Activated CD8-positive, alpha-beta memory T cell treated with anti-CD3 and anti-CD28 coated beads for 36 hours (primary cell): ENCODE data around the gene RPS8. TPM values are rescaled to one million over a fixed set of nuclear protein-coding genes. Genes with fewer than 3 reads are reported as not detected.
"Not testable (repeated sequence)": the region's sequence is repeated elsewhere in the genome, so short reads cannot be mapped to it uniquely, and the experiment has no call there.

ENCODE experiments used
- CTCF ChIA-PET: fragments of 350-600 bp; sonication (Branson Sonifier 250); formaldehyde crosslinking; loops from one replicate; lab custom pipeline; 2021; ENCODE audit warnings: antibody characterized with exemption; lab: Charles Lee
- POLR2A ChIA-PET: fragments of 350-600 bp; sonication (Branson Sonifier 250); formaldehyde crosslinking; loops from one replicate; lab custom pipeline; 2021; ENCODE audit warnings: antibody characterized with exemption; lab: Charles Lee
- total RNA-seq, 2 experiments: library from RNA; stranded (reverse); gene quantifications; one replicate each; pipeline ENCODE4 v1.2.3, GENCODE V29; 2021

RPS8 gene
- 1,000 to 10,000 TPM; 2,525 to 2,551 TPM for total RNA-seq

DNA sequence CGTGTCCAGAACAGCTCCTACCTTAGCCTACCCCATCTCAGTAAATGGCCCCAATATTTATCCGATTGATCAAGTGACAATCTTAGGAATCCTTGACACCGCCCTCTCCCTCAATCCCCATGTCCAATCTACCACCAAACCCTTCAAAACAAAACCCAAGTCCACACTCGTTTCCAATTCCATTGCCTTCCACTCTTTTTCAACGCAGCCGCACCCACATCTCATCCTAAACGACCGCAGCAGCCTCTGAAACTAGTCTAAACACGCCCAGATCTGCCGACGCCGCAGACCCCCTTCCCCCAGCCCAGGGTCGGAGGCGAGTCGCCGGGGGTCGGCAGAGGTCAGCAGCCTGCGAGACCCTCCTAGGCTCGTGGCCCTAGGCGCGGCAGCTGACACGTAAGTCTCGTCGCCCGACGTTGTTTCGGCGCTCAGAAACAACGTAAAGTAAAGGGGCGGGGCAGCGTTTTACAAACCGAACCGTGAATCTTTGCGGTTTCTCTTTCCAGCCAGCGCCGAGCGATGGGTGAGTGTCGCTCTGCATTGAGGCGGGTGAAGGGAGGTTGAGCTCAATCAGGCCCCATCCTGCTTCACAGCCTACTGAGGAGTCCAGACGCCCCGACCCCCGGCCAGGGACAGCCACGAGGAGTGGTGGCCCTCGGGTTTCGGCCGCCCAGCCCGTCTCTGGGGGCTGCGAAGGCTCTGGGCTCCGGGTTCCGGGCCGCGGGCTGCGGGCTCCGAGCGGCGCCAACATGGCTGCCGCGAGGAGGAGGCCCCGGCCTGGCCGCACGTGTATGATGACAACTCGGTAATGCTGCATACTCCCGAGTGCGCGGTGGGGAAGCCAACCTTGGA is at the start of gene RPS8:
RPS8 (plus strand) TSS at position 463 of the 852 bp plus-strand sequence; CDS start at position 520, 57 bp downstream.
- POLR2A ChIA-PET: interaction anchor here (0.8 to 3.8 kb wide), 16 partner anchors 9 to 528 kb away, joined by 3 to 30 read pairs (median 6); partner anchors contain the start of genes BTBD19, HECTD3, PLK3 and RNU5D-1
- CTCF ChIA-PET: interaction anchor here (0.8 to 2.5 kb wide), 9 partner anchors 9 to 47 kb away, joined by 3 to 16 read pairs (median 6); partner anchors contain the start of genes BTBD19, PLK3 and RNU5D-1

DNA sequence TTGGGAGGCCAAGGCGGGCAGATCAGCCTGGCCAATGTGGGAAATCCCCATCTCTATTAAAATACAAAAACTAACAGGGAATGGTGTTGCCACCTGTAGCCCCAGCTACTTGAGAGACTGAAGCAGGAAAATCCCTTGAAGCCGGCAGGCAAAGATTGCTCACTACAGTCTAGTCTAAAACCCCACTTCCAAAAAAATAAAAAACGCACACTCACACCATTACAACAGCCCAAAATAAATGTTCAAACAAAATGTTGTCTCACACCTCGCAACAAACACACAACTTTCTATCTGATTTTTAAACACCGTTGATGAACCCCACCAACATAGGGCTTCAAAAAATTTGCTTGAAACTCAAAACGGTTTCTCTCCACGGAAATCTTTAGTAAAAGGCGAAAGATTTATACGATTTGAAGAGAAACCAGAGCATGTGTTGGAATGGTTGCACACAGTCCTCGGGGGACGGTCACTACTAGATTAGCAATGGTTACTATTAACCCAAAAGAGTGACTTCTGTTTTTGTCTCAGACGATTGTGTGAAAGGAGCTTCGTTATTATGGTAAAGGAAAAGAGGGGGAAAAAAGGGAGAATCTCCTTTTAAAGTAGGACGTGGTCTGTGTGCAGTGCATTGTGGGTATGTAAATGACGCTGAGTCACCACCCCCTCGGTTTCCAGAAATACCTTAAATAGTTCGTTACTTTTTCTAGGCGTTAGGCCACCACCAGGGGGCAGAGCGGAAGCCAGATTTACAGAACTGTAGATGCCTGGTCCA is 44.4 kb upstream of the RPS8 start, which contains the start of gene RNU5D-1:
RNU5D-1 (minus strand) TSS at position 430 of the 772 bp plus-strand sequence.
- ChIA-PET POLR2A (interaction anchor here (0.6 to 4.9 kb wide), 31 partner anchors 8 to 610 kb away, joined by 3 to 153 read pairs (median 5); partner anchors contain the start of genes ARMH1, BTBD19, DYNLT4 and EIF2B3), CTCF (interaction anchor here (0.9 to 4.0 kb wide), 20 partner anchors 9 to 761 kb away, joined by 3 to 38 read pairs (median 4); partner anchors contain the start of genes BEST4, BTBD19, KIF2C and PLK3)

- POLR2A ChIA-PET: interaction anchor here (1.2 to 4.9 kb wide), 2 partner anchors 12 to 86 kb away, joined by 3 to 153 read pairs; no protein-coding TSS in a partner anchor
- CTCF ChIA-PET: interaction anchor here (4.0 kb wide), 1 partner anchor 42 kb away, joined by 16 read pairs; the partner anchor contains the start of gene RPS8
These were observed 42.0 kb upstream of the RPS8 start for GRCh38 chr1:44733365-44733764.

DNA sequence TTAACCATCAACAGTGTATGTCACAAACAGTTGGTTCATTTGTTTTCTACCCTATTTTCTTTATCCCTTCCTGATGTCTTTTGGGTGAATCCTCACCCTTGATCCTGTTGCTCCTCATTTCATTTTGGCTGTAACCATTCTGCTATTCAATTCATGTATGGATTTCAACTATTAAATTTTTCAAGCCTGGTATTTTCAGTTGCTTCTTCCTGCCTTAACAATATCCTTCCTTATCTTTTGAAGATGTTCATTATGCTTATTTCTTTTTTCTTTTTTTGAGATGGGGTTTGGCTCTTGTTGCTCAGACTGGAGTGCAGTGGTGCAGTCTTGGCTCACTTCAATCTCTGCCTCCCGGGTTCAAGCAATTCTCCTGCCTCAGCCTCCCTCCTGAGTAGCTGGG is 41.6 kb upstream of the RPS8 start:
- POLR2A ChIA-PET: interaction anchor here (4.9 kb wide), 1 partner anchor 12 kb away, joined by 153 read pairs; no protein-coding TSS in a partner anchor
- CTCF ChIA-PET: no interaction called here

DNA sequence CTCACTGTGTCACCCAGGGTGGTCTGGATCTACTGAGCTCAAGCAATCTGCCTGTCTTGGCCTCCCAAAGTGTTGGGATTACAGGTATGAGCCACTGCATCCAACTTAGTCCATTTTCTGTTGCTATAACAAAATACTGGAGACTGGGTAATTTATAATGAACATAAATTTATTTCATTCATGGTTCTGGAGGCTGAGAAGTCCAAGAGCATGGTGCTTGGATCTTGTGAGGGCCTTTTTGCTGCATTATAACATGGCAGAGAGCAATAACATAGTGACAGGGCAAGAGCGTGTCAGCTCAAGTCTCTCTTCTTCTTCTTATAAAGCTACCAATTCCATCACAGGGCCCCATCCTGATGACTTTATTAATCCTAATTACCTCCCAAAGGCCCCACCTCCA is 39.3 kb upstream of the RPS8 start:
- POLR2A ChIA-PET: interaction anchor here (1.8 kb wide), 1 partner anchor 14 kb away, joined by 5 read pairs; no protein-coding TSS in a partner anchor

DNA sequence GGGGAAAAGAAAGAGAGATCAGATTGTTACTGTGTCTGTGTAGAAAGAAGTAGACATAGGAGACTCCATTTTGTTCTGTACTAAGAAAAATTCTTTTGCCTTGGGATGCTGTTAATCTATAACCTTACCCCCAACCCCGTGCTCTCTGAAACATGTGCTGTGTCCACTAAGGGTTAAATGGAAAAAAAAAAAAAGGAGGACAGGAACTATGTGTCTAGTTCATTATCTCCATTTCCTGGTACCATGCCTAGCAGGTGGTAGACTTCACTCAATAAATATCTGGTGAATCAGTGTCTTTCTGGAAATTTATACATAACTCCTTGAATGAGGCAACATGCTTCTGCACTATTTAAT is 36.4 kb upstream of the RPS8 start:
- POLR2A ChIA-PET: interaction anchor here (0.6 to 1.6 kb wide), 4 partner anchors 8 to 753 kb away, joined by 3 to 4 read pairs (median 4); partner anchors contain the start of gene PLK3
- CTCF ChIA-PET: not testable (repeated sequence)

More for the DNA sequence above, 39.3 kb upstream of the RPS8 start:
- CTCF ChIA-PET: interaction anchor here (0.7 to 0.8 kb wide), 2 partner anchors 10 to 14 kb away, joined by 3 read pairs; no protein-coding TSS in a partner anchor

DNA sequence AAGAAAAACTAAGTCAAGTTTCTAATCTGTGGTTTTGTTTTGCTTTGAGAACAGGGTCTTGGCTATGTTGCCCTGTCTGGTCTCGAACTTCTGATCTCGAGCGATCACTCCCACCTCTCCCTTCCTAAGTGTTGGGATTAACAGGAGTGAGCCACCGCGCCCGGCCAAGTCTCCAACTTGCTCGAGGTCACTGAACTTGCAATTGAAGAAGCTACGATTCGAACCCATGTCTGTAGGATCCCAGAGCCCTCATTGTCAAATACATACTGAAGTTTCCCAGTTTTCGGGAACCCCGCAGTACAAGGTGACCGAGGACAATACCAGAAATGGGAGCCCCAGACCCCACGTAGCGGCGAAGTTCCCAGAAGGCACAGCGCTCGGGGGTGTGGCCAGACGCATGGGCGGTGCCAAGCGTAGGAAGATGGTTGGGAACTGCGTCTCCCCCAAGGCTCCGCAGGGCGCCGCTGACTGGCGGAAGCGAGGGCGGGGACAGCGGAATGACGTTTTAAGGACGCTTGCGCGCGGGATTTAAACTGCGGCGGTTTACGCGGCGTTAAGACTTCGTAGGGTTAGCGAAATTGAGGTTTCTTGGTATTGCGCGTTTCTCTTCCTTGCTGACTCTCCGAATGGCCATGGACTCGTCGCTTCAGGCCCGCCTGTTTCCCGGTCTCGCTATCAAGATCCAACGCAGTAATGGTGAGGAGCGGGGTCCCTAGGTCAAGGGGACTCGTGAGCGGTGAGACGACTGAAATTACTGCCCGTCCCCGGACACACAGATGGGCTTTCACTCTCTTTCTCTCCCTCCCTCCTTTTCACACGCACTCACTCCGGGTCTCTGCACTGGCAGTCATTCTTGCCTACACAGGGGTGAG is 35.8 kb upstream of the RPS8 start, which contains the start of gene KIF2C:
KIF2C (plus strand) TSS at position 531 of the 872 bp plus-strand sequence; CDS start at position 627, 96 bp downstream.
- CTCF ChIA-PET: interaction anchor here (1.0 to 2.8 kb wide), 3 partner anchors 9 to 47 kb away, joined by 3 to 14 read pairs (median 3); partner anchors contain the start of gene RNU5D-1
- POLR2A ChIA-PET: interaction anchor here (0.5 to 1.6 kb wide), 5 partner anchors 8 to 754 kb away, joined by 3 to 5 read pairs (median 4); partner anchors contain the start of gene PLK3

DNA sequence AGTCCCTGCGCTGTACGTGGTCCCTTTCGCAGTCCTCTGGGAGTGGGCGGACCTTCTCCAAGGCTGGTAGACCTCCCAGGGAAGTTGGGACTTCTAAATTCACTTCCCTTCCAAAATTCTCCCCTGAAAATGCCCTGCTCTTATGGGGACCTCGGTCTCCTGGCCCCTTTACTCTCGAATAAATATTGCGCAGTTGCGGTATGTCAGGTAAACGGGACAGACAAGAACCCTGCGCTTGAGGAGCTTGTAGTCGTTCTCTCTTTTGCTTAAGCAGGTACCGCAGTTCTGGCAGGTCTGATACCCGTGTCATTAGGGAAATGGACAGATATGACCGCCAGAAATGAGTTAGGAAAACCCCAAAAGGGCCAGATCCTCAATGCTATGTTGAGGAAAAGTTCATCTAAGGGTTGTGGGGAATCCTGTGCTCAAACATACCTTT is 35.1 kb upstream of the RPS8 start:
- ChIA-PET POLR2A (interaction anchor here (0.7 to 1.6 kb wide), 5 partner anchors 9 to 60 kb away, joined by 3 to 10 read pairs (median 4); partner anchors contain the start of genes PLK3, RNU5D-1 and RPS8), CTCF (interaction anchor here (1.0 to 2.8 kb wide), 3 partner anchors 9 to 47 kb away, joined by 3 to 14 read pairs (median 3); partner anchors contain the start of gene RNU5D-1)

GRCh38 chr1:44743211-44743610 is 32.1 kb upstream of the RPS8 start:
- ChIA-PET POLR2A (interaction anchor here (1.2 kb wide), 1 partner anchor 32 kb away, joined by 3 read pairs; no protein-coding TSS in a partner anchor), CTCF (interaction anchor here (0.6 kb wide), 1 partner anchor 1083 kb away, joined by 3 read pairs; no protein-coding TSS in a partner anchor)

DNA sequence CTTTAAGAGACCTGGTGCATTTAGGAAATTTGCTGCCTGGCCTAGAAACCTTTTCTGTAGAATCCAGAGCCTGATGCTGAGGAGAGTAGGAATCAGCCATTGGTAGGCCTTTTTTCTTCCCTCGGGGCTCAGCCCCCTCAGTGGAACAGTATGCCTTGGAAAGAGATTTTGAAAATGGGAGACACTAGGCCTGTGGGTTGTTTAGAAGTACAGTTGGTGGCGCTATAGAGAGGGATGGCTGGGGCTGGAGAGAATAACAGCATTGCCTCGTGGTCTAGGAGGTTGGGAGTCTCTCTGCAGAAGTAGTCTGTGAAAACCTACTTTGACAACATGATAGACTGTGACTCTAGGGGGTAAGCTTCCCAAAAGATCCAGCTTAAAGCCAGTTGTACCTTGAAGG is 27.5 kb upstream of the RPS8 start:
- CTCF ChIA-PET: interaction anchor here (0.7 to 1.1 kb wide), 4 partner anchors 11 to 122 kb away, joined by 3 to 4 read pairs (median 4); partner anchors contain the start of gene RNU5D-1
- POLR2A ChIA-PET: interaction anchor here (0.6 kb wide), 1 partner anchor 34 kb away, joined by 4 read pairs; no protein-coding TSS in a partner anchor

DNA sequence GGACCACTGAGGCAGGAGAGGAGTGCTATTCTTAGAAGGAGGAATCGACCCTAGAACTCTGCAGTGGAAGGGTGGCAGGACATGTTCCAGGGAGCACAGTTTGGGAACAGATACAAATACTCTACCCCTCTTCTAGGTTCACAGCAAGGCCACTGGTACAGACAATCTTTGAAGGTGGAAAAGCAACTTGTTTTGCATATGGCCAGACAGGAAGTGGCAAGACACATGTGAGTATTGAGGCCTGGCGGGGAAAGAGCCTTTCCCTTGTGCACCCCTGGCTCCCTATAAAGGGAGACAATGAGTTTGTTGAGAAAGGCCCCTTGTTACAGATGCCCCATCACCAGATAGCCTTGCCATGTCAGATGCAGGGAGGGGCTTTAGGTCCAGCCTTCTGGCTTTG is 17.9 kb upstream of the RPS8 start:
- ChIA-PET POLR2A (no interaction called here), CTCF (no interaction called here)

DNA sequence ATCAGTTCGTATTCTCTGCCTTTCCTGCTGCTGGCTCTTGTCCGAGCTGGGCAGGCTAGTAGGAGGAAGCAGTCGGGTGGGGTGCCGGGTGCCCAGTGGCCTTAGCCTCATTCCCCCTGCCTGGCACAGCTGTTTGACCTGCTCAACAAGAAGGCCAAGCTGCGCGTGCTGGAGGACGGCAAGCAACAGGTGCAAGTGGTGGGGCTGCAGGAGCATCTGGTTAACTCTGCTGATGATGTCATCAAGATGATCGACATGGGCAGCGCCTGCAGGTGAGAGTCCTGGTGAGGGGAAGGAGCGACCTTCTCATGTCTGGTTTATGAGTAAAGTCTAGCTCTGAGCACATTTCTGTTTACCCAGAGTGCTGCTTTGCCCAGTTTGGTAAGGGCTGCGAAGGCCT is 16.3 kb upstream of the RPS8 start:
- CTCF ChIA-PET: interaction anchor here (0.9 to 1.3 kb wide), 2 partner anchors 9 to 11 kb away, joined by 3 to 4 read pairs; no protein-coding TSS in a partner anchor
- POLR2A ChIA-PET: no interaction called here

- ChIA-PET CTCF (no interaction called here), POLR2A (interaction anchor here (1.7 kb wide), 1 partner anchor 29 kb away, joined by 7 read pairs; no protein-coding TSS in a partner anchor)
These were observed 14.5 kb upstream of the RPS8 start for GRCh38 chr1:44760876-44761275.

- POLR2A ChIA-PET: not testable (repeated sequence)
- CTCF ChIA-PET: interaction anchor here (1.0 to 1.2 kb wide), 3 partner anchors 9 to 36 kb away, joined by 3 to 5 read pairs (median 4); partner anchors contain the start of genes RNU5D-1 and RPS8
These were observed 8.9 kb upstream of the RPS8 start for GRCh38 chr1:44766421-44766820.

DNA sequence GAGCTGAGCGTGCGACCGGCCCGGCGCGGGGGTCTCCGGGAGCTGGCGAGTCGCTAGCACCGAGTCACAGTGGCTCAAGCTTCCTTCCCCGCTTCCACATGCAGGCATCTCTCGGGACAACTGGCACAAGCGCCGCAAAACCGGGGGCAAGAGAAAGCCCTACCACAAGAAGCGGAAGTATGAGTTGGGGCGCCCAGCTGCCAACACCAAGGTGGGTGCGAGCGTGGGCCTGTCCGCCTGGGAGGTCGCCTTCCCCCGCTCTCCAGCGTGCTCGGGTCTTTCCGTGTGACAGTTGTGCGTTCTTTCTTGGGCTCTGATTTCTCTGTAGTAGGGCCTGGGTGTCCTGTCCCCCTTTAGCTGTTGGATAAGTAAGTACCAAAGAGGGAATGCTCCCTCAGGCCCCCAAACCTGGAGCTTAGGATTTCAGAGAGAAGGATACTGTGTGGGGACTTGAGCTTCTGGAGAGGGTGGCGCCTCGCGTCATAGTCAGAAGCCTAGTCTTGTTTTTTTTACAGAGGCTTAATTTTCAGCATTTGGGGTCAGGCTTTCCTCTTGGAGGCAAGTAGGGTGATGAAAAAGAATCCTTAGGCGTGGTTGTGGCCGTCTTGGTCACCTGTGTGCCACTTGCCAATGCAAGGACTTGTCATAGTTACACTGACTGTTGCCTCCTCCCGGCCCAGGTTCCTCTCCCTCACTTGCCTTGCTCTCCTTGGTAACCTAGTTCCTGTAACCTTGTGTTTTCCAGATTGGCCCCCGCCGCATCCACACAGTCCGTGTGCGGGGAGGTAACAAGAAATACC is 790 bp downstream of the RPS8 start:
- ChIA-PET CTCF (interaction anchor here (1.2 to 2.5 kb wide), 6 partner anchors 9 to 45 kb away, joined by 3 to 16 read pairs (median 6); partner anchors contain the start of genes BTBD19, PLK3 and RNU5D-1), POLR2A (interaction anchor here (0.8 to 3.8 kb wide), 13 partner anchors 8 to 527 kb away, joined by 3 to 30 read pairs (median 7); partner anchors contain the start of genes BTBD19, HECTD3, PLK3 and RNU5D-1)
